ENCODE data around the gene ZNF341.

ZNF341 gene

GRCh38 chr20:33822991-33823390 lies 91.2 kb downstream of the ZNF341 start:
- in situ Hi-C loops (cut with HindIII; ENCODE audit: low pct_ligation_motif_present, low sequenced_read_pairs) = no loop called here
- DNase-seq = no peak
- Histone ChIP-seq H3K27ac (no peak overlapping the region), H3K36me3 (replicated peaks) (no peaks in the 10 kb centered on the region), H3K27me3 (replicated peaks) (no peaks in the 10 kb centered on the region), H3K4me3 (ENCODE audit: low read depth, low read length) (no peak overlapping the region)
- TF ChIP-seq, protein P1, sequence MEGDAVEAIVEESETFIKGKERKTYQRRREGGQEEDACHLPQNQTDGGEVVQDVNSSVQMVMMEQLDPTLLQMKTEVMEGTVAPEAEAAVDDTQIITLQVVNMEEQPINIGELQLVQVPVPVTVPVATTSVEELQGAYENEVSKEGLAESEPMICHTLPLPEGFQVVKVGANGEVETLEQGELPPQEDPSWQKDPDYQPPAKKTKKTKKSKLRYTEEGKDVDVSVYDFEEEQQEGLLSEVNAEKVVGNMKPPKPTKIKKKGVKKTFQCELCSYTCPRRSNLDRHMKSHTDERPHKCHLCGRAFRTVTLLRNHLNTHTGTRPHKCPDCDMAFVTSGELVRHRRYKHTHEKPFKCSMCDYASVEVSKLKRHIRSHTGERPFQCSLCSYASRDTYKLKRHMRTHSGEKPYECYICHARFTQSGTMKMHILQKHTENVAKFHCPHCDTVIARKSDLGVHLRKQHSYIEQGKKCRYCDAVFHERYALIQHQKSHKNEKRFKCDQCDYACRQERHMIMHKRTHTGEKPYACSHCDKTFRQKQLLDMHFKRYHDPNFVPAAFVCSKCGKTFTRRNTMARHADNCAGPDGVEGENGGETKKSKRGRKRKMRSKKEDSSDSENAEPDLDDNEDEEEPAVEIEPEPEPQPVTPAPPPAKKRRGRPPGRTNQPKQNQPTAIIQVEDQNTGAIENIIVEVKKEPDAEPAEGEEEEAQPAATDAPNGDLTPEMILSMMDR (IDR thresholded peaks at IDR 0.05; ENCODE audit: low read depth, low read length, missing control alignments) = no peak

DNA sequence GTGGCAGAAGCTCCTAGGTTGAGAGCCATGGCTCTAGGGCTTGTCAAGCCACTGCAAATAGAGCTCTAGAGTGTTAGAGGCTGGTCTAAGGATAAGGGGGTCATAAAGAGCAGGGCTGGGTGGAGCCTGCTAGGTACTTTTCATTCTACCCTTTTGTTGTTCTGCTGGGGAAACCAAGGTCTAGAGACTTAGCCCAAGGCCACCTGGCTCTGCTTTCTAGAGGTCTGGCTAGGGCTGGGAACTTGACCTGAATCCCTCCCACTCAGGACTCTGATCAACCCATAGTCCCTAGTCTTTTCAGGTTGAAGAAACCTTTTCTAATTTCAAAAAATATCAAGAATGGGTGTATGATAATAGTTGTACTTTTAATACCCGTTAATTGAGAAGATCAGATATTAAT lies 93.1 kb downstream of the ZNF341 start:
- H3K36me3 ChIP-seq (replicated peaks) = no peaks in the 10 kb centered on the region
- no peak for DNase-seq
- H3K4me3 ChIP-seq (ENCODE audit: low read depth, low read length) = no peak overlapping the region
- in situ Hi-C loops (cut with HindIII; ENCODE audit: low pct_ligation_motif_present, low sequenced_read_pairs) = no loop called here
- no peaks in the 10 kb centered on the region for H3K27me3 ChIP-seq (replicated peaks)
- no peak overlapping the region for H3K27ac ChIP-seq
- TF ChIP-seq, protein P1 (IDR thresholded peaks at IDR 0.05; ENCODE audit: low read depth, low read length, missing control alignments) = no peak

DNA sequence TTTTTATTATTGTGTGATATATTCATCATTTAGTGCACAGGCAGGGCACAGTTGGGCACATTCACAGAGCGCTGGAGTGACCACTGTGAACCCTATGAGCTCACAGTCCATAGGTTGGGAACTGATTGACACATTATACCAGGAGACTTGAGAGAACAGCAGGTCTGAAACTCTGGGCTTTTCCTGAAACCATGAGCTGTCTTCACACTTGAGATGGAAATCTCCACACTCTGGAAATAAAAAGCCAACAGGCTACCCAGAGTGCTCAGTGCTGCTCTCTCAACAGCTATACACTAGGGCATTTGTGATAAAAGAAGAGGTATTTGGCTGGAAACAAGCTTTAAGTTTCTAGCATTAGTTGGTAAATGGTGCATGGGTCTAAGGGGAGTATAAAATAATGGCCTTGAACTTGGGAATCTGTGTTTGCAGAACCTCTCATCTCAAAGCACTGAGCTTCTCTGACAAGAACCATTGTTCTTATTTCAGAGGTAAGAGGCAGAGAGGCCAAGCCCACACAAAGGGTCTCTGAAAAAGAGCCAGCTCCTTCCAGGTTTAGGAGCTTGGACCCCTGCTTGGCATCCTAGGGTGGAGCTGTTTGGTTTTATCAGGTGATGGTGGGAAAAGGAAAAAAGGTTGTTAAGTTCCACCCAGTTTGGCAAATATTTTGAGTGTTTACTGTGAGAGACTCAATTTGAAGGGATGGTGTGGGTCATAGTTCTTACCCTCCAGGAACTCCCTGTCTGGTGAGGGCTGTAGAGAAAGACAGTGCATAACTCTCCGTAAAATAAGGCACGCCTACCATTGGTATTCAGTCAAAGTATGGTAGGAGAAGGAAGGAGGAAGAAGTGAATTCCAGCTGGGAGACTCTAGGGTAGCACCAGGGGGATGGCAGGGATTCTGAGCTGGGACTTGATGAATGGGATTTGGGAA lies 93.8 kb downstream of the ZNF341 start:
- no peak overlapping the region for H3K27ac ChIP-seq
- in situ Hi-C loops (cut with HindIII; ENCODE audit: low pct_ligation_motif_present, low sequenced_read_pairs) = no loop called here

GRCh38 chr20:33826270-33826897 lies 94.6 kb downstream of the ZNF341 start:
- Histone ChIP-seq H3K36me3 (replicated peaks) (no peaks in the 10 kb centered on the region), H3K27ac (no peak overlapping the region), H3K27me3 (replicated peaks) (no peaks in the 10 kb centered on the region), H3K4me3 (ENCODE audit: low read depth, low read length) (no peak overlapping the region)
- TF ChIP-seq, protein P1 (IDR thresholded peaks at IDR 0.05; ENCODE audit: low read depth, low read length, missing control alignments) = no peak
- in situ Hi-C loops (cut with HindIII; ENCODE audit: low pct_ligation_motif_present, low sequenced_read_pairs) = no loop called here
- no peak for DNase-seq

More for the DNA sequence above, 93.8 kb downstream of the ZNF341 start:
- H3K36me3 ChIP-seq (replicated peaks) = no peaks in the 10 kb centered on the region
- TF ChIP-seq, protein P1 (IDR thresholded peaks at IDR 0.05; ENCODE audit: low read depth, low read length, missing control alignments) = no peak
- no peak overlapping the region for H3K4me3 ChIP-seq (ENCODE audit: low read depth, low read length)
- no peaks in the 10 kb centered on the region for H3K27me3 ChIP-seq (replicated peaks)
- no peak for DNase-seq

GRCh38 chr20:33827109-33827508 lies 95.3 kb downstream of the ZNF341 start:
- DNase-seq = no peak
- H3K4me3 ChIP-seq (ENCODE audit: low read depth, low read length) = no peak overlapping the region
- in situ Hi-C loops (cut with HindIII; ENCODE audit: low pct_ligation_motif_present, low sequenced_read_pairs) = no loop called here
- H3K36me3 ChIP-seq (replicated peaks) = no peaks in the 10 kb centered on the region
- no peak overlapping the region for H3K27ac ChIP-seq
- TF ChIP-seq, protein P1 (IDR thresholded peaks at IDR 0.05; ENCODE audit: low read depth, low read length, missing control alignments) = no peak
- H3K27me3 ChIP-seq (replicated peaks) = no peaks in the 10 kb centered on the region

Data from brain microvascular endothelial cell (primary cell).